WTC11 (cell line): ENCODE results near the gene VPS18.

ENCODE experiments used
- ATF1 ChIP-seq: sonication (generic); formaldehyde crosslinking; IDR thresholded peaks from 2 replicates; pipeline ENCODE4 v1.8.1; 2023; ENCODE audit warnings: mild to moderate bottlenecking, moderate library complexity, missing genetic modification reagents
- ATF2 ChIP-seq: sonication (generic); formaldehyde crosslinking; IDR thresholded peaks from 2 replicates; pipeline ENCODE4 v1.8.1; 2022; ENCODE audit warnings: low read depth, missing genetic modification reagents, borderline replicate concordance
- CREM ChIP-seq: sonication (generic); formaldehyde crosslinking; IDR thresholded peaks from 2 replicates; pipeline ENCODE4 v1.8.1; 2022; ENCODE audit warnings: mild to moderate bottlenecking, missing genetic modification reagents, moderate library complexity
- CTCF ChIP-seq: fragments of 200-600 bp; IDR thresholded peaks from 2 replicates; pipeline ENCODE4 v1.8.0; 2022; ENCODE audit warnings: antibody characterized with exemption
- ELF4 ChIP-seq: sonication (generic); formaldehyde crosslinking; IDR thresholded peaks from 2 replicates; pipeline ENCODE4 v1.8.1; 2022; ENCODE audit warnings: low read depth, mild to moderate bottlenecking, moderate library complexity, missing genetic modification reagents
- GABPB1 ChIP-seq: sonication (generic); formaldehyde crosslinking; IDR thresholded peaks from 2 replicates; pipeline ENCODE4 v1.8.1; 2023; ENCODE audit warnings: mild to moderate bottlenecking, missing genetic modification reagents
- JUN ChIP-seq: sonication (generic); formaldehyde crosslinking; IDR thresholded peaks from 2 replicates; pipeline ENCODE4 v1.8.0; 2023; ENCODE audit warnings: mild to moderate bottlenecking, missing genetic modification reagents
- KAT7 ChIP-seq: sonication (generic); formaldehyde crosslinking; IDR thresholded peaks from 2 replicates; pipeline ENCODE4 v1.8.1; 2023; ENCODE audit warnings: missing genetic modification reagents, mild to moderate bottlenecking, borderline replicate concordance
- NFATC4 ChIP-seq: fragments of 250-450 bp; sonication (Bioruptor Pico); IDR thresholded peaks from 2 replicates; pipeline ENCODE4 v1.9.0; 2021; ENCODE audit warnings: mild to moderate bottlenecking
- SP1 ChIP-seq: sonication (generic); formaldehyde crosslinking; conservative IDR thresholded peaks from 2 replicates; pipeline ENCODE4 v1.8.1; 2022; ENCODE audit warnings: missing genetic modification reagents
- TCF7 ChIP-seq: sonication (generic); formaldehyde crosslinking; IDR thresholded peaks from 2 replicates; pipeline ENCODE4 v1.8.0; 2022; ENCODE audit warnings: mild to moderate bottlenecking, low read depth, missing genetic modification reagents, moderate library complexity
- TEAD4 ChIP-seq: sonication (generic); formaldehyde crosslinking; IDR thresholded peaks from 2 replicates; pipeline ENCODE4 v1.8.0; 2022; ENCODE audit warnings: mild to moderate bottlenecking, missing genetic modification reagents
- ZNF317 ChIP-seq: sonication (generic); formaldehyde crosslinking; IDR thresholded peaks from 2 replicates; pipeline ENCODE4 v1.8.1; 2023; ENCODE audit warnings: low read depth, mild to moderate bottlenecking, moderate library complexity, missing genetic modification reagents, borderline replicate concordance

- TF ChIP-seq TCF7 (peak; percentile 29; the same call in 1 of the 2 replicates), CTCF (no peak), TEAD4 (CRISPR knock-in tag) (peak; percentile 80), ATF1 (no peak), ZNF317 (CRISPR knock-in tag) (peak; percentile 22; the same call in 1 of the 2 replicates), KAT7 (CRISPR knock-in tag) (no peak), ATF2 (CRISPR knock-in tag) (no peak), GABPB1 (peak; percentile 98), ELF4 (CRISPR knock-in tag) (no peak; the same call in 1 of the 2 replicates), NFATC4 (CRISPR knock-in tag) (peak; percentile 84; the same call in 1 of the 2 replicates), CREM (CRISPR knock-in tag) (peak; percentile 17), JUN (CRISPR knock-in tag) (peak; percentile 61; the same call in 1 of the 2 replicates), SP1 (peak; percentile 90)
Observed at GRCh38 chr15:40952901-40953712, 58.9 kb downstream of the VPS18 start, which contains the start of gene CHAC1.
